Calu3 (cell line): Measurements from ENCODE around the gene MYOC. TPM values are rescaled to one million over a fixed set of nuclear protein-coding genes. Genes with fewer than 3 reads are reported as not detected.

ENCODE experiments used
- BruUV-seq: library from RNA; stranded (reverse); fragments of 400-500 nt; replicated peaks from 2 replicates; lab custom pipeline; 2021; lab: Mats Ljungman, UMichigan
- CTCF ChIA-PET: fragments of 300-600 bp; sonication (Branson Sonifier 250); formaldehyde crosslinking; loops from one replicate; lab custom pipeline; 2022; ENCODE audit warnings: antibody characterized with exemption; lab: Charles Lee
- DNase-seq: peaks from one replicate; pipeline ENCODE4 v3.0.0; 2022
- H3K27ac Mint-ChIP-seq: one replicate; pipeline ENCODE4 v1.8.0; 2022; ENCODE audit warnings: mixed read lengths; ENCODE audit not compliant: unreplicated experiment
- H3K27me3 Mint-ChIP-seq: one replicate; pipeline ENCODE4 v1.8.0; 2022; ENCODE audit warnings: mixed read lengths; ENCODE audit not compliant: unreplicated experiment
- H3K36me3 Mint-ChIP-seq: one replicate; pipeline ENCODE4 v1.8.0; 2022; ENCODE audit warnings: mild to moderate bottlenecking, moderate library complexity, mixed read lengths; ENCODE audit not compliant: insufficient read depth, unreplicated experiment
- H3K4me1 Mint-ChIP-seq: one replicate; pipeline ENCODE4 v1.8.0; 2022; ENCODE audit warnings: mild to moderate bottlenecking, low read depth, mixed read lengths; ENCODE audit not compliant: unreplicated experiment
- H3K4me3 Mint-ChIP-seq: one replicate; pipeline ENCODE4 v1.8.0; 2022; ENCODE audit warnings: mild to moderate bottlenecking, low read depth, moderate library complexity, mixed read lengths; ENCODE audit not compliant: unreplicated experiment
- H3K9me3 Mint-ChIP-seq: one replicate; pipeline ENCODE4 v1.8.0; 2022; ENCODE audit warnings: low read depth, mixed read lengths; ENCODE audit not compliant: unreplicated experiment
- CTCF ChIP-seq: fragments of 200-600 bp; IDR thresholded peaks from one replicate; pipeline ENCODE4 v1.8.0; 2022; ENCODE audit warnings: antibody characterized with exemption; ENCODE audit not compliant: unreplicated experiment
- intact Hi-C: fragments of 100-400 bp; cut with micrococcal nuclease; formaldehyde crosslinking; loops from one replicate; pipeline ENCODE4 v1.10.0; 2022; ENCODE audit not compliant: unreplicated experiment
- total RNA-seq: library from RNA; stranded (reverse); gene quantifications from 2 replicates; pipeline ENCODE4 v1.2.3, GENCODE V29; 2022

The MYOC gene
- total RNA-seq, 1 experiment from 2014 or later, result not detected

DNA sequence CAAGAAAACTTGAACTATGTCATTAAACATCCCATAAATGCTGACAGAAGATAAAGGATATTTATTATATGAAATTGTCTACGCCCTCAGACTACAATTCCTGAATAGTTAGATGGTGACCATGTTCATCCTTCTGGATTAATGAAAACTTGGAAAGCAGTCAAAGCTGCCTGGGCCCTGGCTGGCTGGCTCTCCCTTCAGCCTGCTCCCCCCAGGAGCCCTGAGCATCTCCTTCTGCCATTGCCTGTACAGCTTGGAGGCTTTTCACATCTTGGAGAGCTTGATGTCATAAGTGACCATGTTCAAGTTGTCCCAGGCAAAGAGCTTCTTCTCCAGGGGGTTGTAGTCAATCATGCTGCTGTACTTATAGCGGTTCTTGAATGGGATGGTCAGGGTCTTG lies 16.8 kb downstream of the MYOC start:
- Mint-ChIP-seq H3K27ac (no peak overlapping the region), H3K4me1 (no peaks in the 10 kb centered on the region), H3K27me3 (peaks cover 33% of the 10 kb centered on the region), H3K36me3 (no peaks in the 10 kb centered on the region), H3K4me3 (no peak overlapping the region), H3K9me3 (no peaks in the 10 kb centered on the region)
- CTCF ChIA-PET, result interaction anchor here (0.9 kb wide), 1 partner anchor 9 kb away, joined by 3 read pairs; no protein-coding TSS in a partner anchor
- no TSS peak for BruUV-seq
- no peak for TF ChIP-seq CTCF
- DNase-seq, result no peak
- intact Hi-C loops, result no loop called here

GRCh38 chr1:171628225-171628624 lies 24.3 kb downstream of the MYOC start:
- no TSS peak for BruUV-seq
- no peaks in the 10 kb centered on the region for H3K4me1 Mint-ChIP-seq
- peaks cover 50% of the 10 kb centered on the region for H3K27me3 Mint-ChIP-seq
- no peak overlapping the region for H3K4me3 Mint-ChIP-seq
- no peaks in the 10 kb centered on the region for H3K36me3 Mint-ChIP-seq
- H3K27ac Mint-ChIP-seq, result no peak overlapping the region
- CTCF ChIA-PET, result no interaction called here
- TF ChIP-seq CTCF, result no peak
- no peak for DNase-seq
- no peaks in the 10 kb centered on the region for H3K9me3 Mint-ChIP-seq
- intact Hi-C loops, result no loop called here

- Mint-ChIP-seq H3K4me1 (no peaks in the 10 kb centered on the region), H3K27me3 (peaks cover 38% of the 10 kb centered on the region), H3K9me3 (no peaks in the 10 kb centered on the region), H3K4me3 (no peak overlapping the region), H3K36me3 (no peaks in the 10 kb centered on the region), H3K27ac (no peak overlapping the region)
- CTCF ChIA-PET, result interaction anchor here (0.5 to 0.6 kb wide), 2 partner anchors 28 to 187 kb away, joined by 3 to 7 read pairs; no protein-coding TSS in a partner anchor
- TF ChIP-seq CTCF, result no peak
- intact Hi-C loops, result no loop called here
- DNase-seq, result no peak
- BruUV-seq, result no TSS peak
Measured at GRCh38 chr1:171627020-171627419, 25.5 kb downstream of the MYOC start.

- H3K4me1 Mint-ChIP-seq, result no peaks in the 10 kb centered on the region
- H3K4me3 Mint-ChIP-seq, result no peak overlapping the region
- CTCF ChIA-PET, result interaction anchor here (0.6 kb wide), 2 partner anchors 17 to 37 kb away, joined by 3 to 6 read pairs; no protein-coding TSS in a partner anchor
- no peaks in the 10 kb centered on the region for H3K9me3 Mint-ChIP-seq
- H3K27ac Mint-ChIP-seq, result no peak overlapping the region
- peaks cover 20% of the 10 kb centered on the region for H3K27me3 Mint-ChIP-seq
- BruUV-seq, result no TSS peak
- H3K36me3 Mint-ChIP-seq, result no peaks in the 10 kb centered on the region
- intact Hi-C loops, result no loop called here
- no peak for DNase-seq
- TF ChIP-seq CTCF, result no peak
Measured at GRCh38 chr1:171625225-171625624, 27.3 kb downstream of the MYOC start.
